Neuron (in vitro differentiated cells): ENCODE measurements around the gene TPD52L1.

Source experiments
- H2AFZ ChIP-seq: one replicate; pipeline ENCODE4 v1.6.1; 2013; ENCODE audit warnings: low read depth, mild to moderate bottlenecking, inconsistent platforms, low read length, moderate library complexity
- H3K27me3 ChIP-seq: one replicate; pipeline ENCODE4 v1.6.1; 2013; ENCODE audit warnings: low read length; ENCODE audit not compliant: insufficient read depth
- H3K36me3 ChIP-seq: one replicate; pipeline ENCODE4 v1.6.1; 2013; ENCODE audit warnings: low read length; ENCODE audit not compliant: insufficient read depth
- H3K4me1 ChIP-seq: one replicate; pipeline ENCODE4 v1.6.1; 2013; ENCODE audit warnings: low read length; ENCODE audit not compliant: insufficient read depth
- H3K4me3 ChIP-seq: 2 replicates; pipeline ENCODE4 v1.5.1; 2013; ENCODE audit warnings: mild to moderate bottlenecking, low read length, moderate library complexity
- H3K9me3 ChIP-seq: one replicate; pipeline ENCODE4 v1.6.1; 2013; ENCODE audit warnings: low read length

Gene TPD52L1

GRCh38 chr6:125228981-125229479, 75.5 kb downstream of the TPD52L1 start:
- Histone ChIP-seq H3K36me3 (no peaks in the 10 kb centered on the region), H3K4me1 (peaks cover 13% of the 10 kb centered on the region), H2AFZ (no peak overlapping the region), H3K27me3 (no peaks in the 10 kb centered on the region), H3K9me3 (no peaks in the 10 kb centered on the region), H3K4me3 (no peak overlapping the region)

DNA sequence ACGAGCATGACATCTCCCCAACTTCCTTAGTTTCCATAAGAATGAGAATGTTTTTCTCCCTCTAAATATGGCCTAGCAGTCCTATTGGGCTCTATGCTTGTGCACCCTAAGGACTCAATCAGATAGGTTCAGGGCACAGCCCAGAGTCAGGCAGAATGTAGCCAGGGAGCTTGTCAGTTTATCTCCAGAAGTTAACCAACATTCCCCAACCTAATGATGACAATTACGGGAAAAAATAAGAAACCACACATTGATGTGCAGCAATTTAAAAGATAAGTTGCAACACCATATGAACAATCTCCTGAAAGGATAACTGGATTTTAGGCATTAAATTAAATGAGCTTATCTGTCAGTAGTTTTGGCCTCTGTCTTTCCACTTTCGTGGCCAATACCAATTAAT, 77.1 kb downstream of the TPD52L1 start:
- no peak overlapping the region for H3K4me3 ChIP-seq
- peaks cover 13% of the 10 kb centered on the region for H3K4me1 ChIP-seq
- no peaks in the 10 kb centered on the region for H3K9me3 ChIP-seq
- no peak overlapping the region for H2AFZ ChIP-seq
- H3K36me3 ChIP-seq = no peaks in the 10 kb centered on the region
- H3K27me3 ChIP-seq = no peaks in the 10 kb centered on the region

GRCh38 chr6:125231133-125231532, 77.6 kb downstream of the TPD52L1 start:
- Histone ChIP-seq H3K9me3 (no peaks in the 10 kb centered on the region), H3K36me3 (no peaks in the 10 kb centered on the region), H3K27me3 (no peaks in the 10 kb centered on the region), H2AFZ (no peak overlapping the region), H3K4me3 (no peak overlapping the region), H3K4me1 (peaks cover 13% of the 10 kb centered on the region)

DNA sequence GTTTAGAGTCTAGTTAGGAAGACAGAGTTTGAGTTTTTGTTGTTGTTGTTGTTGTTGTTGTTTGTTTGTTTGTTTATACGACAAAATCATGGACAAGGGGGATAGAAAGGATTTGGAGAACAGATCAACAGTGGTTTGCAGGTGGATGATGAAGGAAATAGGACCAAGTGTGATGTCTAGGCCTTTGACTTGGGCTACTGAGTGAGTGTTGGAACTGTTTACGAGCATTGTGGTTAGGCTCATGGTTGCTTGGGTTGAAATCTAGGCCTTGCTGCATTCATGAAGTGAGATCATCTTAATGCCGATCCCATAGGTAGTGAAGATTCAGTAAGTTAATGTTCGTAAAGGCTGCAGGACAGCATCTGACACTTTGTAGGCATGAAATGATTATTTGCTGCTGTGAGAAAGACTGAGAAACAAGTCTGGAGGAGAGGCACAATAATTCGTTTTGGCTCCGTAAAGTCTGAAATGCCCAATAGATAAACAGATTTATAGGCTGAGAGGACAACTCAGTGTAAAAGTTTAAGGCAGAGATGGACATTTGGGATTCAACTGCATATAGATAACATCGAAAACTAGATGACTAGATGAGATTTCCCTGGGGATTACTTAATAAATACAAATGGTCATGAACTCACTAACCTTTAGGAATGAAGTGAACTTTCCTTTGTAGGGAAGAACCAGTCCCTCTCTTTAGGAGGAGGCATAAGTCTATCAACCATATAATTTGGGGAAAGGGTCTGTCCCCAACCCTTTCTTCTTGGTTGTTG, 78.2 kb downstream of the TPD52L1 start:
- Histone ChIP-seq H3K4me3 (no peak overlapping the region), H2AFZ (no peak overlapping the region), H3K27me3 (no peaks in the 10 kb centered on the region)

DNA sequence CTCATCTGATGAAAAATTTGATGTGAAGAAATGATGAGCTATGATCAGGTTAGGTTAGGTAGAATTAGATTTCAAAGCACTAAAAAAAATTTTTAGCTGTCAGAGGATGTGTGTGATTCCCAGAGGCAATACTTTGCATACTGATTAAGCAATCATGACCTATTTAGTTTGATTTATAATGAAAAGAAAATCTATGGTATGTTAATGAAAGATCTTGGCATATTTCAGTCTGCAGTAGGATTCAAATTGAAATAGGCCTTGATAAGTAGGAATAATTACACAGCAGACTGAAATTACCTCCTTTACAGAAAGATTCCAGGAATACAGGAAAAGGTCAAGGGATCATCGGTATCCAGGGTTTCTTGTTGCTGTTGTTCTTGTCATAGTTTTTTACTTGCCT, 78.9 kb downstream of the TPD52L1 start:
- H2AFZ ChIP-seq = no peak overlapping the region
- no peak overlapping the region for H3K4me3 ChIP-seq
- H3K4me1 ChIP-seq = peaks cover 13% of the 10 kb centered on the region
- H3K36me3 ChIP-seq = no peaks in the 10 kb centered on the region
- H3K27me3 ChIP-seq = no peaks in the 10 kb centered on the region
- no peaks in the 10 kb centered on the region for H3K9me3 ChIP-seq

More for the DNA sequence above, 78.2 kb downstream of the TPD52L1 start:
- Histone ChIP-seq H3K9me3 (no peaks in the 10 kb centered on the region), H3K4me1 (peaks cover 13% of the 10 kb centered on the region), H3K36me3 (no peaks in the 10 kb centered on the region)

GRCh38 chr6:125233202-125233601, 79.6 kb downstream of the TPD52L1 start:
- Histone ChIP-seq H3K4me3 (no peak overlapping the region), H3K27me3 (no peaks in the 10 kb centered on the region), H2AFZ (no peak overlapping the region), H3K36me3 (no peaks in the 10 kb centered on the region), H3K4me1 (peaks cover 13% of the 10 kb centered on the region), H3K9me3 (no peaks in the 10 kb centered on the region)

- H3K4me3 ChIP-seq = no peak overlapping the region
- no peaks in the 10 kb centered on the region for H3K27me3 ChIP-seq
- peaks cover 11% of the 10 kb centered on the region for H3K4me1 ChIP-seq
- H2AFZ ChIP-seq = no peak overlapping the region
- H3K9me3 ChIP-seq = no peaks in the 10 kb centered on the region
- no peaks in the 10 kb centered on the region for H3K36me3 ChIP-seq
Measured at GRCh38 chr6:125236536-125237327, 83.2 kb downstream of the TPD52L1 start.

GRCh38 chr6:125237764-125238163, 84.2 kb downstream of the TPD52L1 start:
- H2AFZ ChIP-seq = no peak overlapping the region
- peaks cover 6% of the 10 kb centered on the region for H3K4me1 ChIP-seq
- no peaks in the 10 kb centered on the region for H3K36me3 ChIP-seq
- no peak overlapping the region for H3K4me3 ChIP-seq
- H3K27me3 ChIP-seq = no peaks in the 10 kb centered on the region
- no peaks in the 10 kb centered on the region for H3K9me3 ChIP-seq

DNA sequence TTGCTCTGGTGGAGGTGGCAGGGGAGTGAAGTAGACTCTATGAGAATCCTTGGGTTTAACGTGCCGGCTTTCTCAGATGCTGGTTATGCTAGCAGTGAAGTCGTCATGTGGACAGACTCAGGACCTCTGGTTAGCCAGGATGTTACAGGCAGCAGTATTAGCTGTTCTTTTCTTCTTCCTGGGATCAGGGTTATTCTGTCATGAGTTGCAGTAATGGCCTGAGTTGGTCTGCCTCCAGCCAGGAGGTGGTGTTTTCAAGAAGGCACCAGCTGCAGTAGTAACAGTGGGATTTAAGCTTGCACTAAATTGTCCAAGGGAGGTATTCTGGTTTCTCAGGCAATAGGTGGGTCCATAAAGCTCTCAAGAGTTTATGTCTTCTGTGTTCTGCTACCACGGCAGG, 91.5 kb downstream of the TPD52L1 start:
- Histone ChIP-seq H3K9me3 (no peaks in the 10 kb centered on the region), H3K27me3 (no peaks in the 10 kb centered on the region), H3K4me1 (no peaks in the 10 kb centered on the region), H3K36me3 (no peaks in the 10 kb centered on the region), H2AFZ (no peak overlapping the region), H3K4me3 (no peak overlapping the region)

DNA sequence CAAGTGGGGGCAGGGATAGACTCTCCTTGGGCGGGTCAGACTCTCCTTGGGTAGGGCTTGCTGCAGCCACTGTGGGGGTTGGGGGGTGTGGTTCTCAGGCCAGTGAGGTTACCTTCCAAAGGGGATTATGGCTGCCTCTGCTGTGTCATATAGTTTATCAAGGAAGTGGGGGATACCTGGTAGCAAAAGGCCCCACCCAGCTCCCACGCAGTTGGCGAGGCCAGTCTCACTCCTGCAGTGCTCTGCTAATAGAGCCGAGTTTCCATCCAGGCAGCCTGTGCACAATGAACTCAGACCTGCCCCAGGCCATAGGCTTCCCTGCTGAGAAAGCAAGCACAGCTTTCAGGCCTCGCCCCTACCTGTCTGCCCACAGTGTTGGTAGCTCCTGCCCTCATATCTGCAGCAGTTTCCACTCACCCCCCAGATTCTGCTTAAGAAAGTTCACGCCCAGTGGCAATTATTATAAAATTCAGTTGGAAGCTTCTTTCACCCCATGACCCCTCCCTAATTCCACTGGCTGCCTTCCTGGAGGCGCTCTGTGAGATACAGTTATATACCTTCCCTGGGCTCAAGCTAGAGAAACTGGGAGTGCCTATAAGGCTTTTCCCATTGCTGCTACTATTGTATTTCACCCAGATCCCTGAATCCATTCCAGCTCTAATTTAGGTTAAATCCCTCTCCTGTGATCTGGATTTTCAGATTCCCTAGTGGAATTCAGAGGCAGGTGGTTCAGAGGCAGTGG, 92.1 kb downstream of the TPD52L1 start:
- Histone ChIP-seq H3K36me3 (no peaks in the 10 kb centered on the region), H3K4me1 (no peaks in the 10 kb centered on the region)

DNA sequence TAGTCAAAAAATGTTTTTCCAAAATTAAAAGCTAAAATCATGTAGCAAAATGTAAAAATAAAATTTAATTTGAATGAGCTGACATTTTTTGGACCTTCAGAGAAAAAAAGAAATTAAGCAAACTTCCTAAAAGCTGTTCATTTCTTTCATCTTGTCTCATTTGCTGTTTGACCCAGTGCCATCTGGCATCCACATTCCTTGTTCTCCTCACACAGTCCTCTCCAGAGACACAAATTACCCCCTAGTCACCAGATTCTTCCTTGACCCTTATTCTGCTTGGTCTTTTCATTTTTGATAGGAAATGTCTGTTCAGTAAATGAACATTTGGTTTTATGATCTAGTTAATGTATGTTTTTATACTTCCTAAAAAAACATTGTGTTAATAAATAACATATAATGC, 93.0 kb downstream of the TPD52L1 start:
- H3K36me3 ChIP-seq = no peaks in the 10 kb centered on the region
- no peak overlapping the region for H2AFZ ChIP-seq
- no peak overlapping the region for H3K4me3 ChIP-seq
- no peaks in the 10 kb centered on the region for H3K27me3 ChIP-seq
- H3K9me3 ChIP-seq = no peaks in the 10 kb centered on the region
- H3K4me1 ChIP-seq = no peaks in the 10 kb centered on the region

More for the DNA sequence above, 92.1 kb downstream of the TPD52L1 start:
- no peak overlapping the region for H2AFZ ChIP-seq
- no peaks in the 10 kb centered on the region for H3K27me3 ChIP-seq
- H3K9me3 ChIP-seq = no peaks in the 10 kb centered on the region
- H3K4me3 ChIP-seq = no peak overlapping the region

- H3K4me1 ChIP-seq = no peaks in the 10 kb centered on the region
- H3K4me3 ChIP-seq = no peak overlapping the region
- no peaks in the 10 kb centered on the region for H3K36me3 ChIP-seq
- no peak overlapping the region for H2AFZ ChIP-seq
- no peaks in the 10 kb centered on the region for H3K9me3 ChIP-seq
- no peaks in the 10 kb centered on the region for H3K27me3 ChIP-seq
Measured at GRCh38 chr6:125248136-125248535, 94.6 kb downstream of the TPD52L1 start.

- H3K9me3 ChIP-seq = no peaks in the 10 kb centered on the region
- H3K4me1 ChIP-seq = no peaks in the 10 kb centered on the region
- H3K36me3 ChIP-seq = no peaks in the 10 kb centered on the region
- no peak overlapping the region for H3K4me3 ChIP-seq
- H3K27me3 ChIP-seq = no peaks in the 10 kb centered on the region
- no peak overlapping the region for H2AFZ ChIP-seq
Measured at GRCh38 chr6:125250511-125250910, 96.9 kb downstream of the TPD52L1 start.
